T-helper 22 cell (primary cell): Measurements from ENCODE around the gene MED22.
"Not testable (repeated sequence)": the region's sequence is repeated elsewhere in the genome, so short reads cannot be mapped to it uniquely, and the experiment has no call there.

Experiments used
- DNase-seq: peaks from one replicate; pipeline ENCODE4 v3.0.0-alpha.2; 2020; ENCODE audit warnings: low read depth

MED22 gene

GRCh38 chr9:133347985-133348717 is at the start of gene MED22, which contains the start of gene RPL7A:
Gene MED22 (minus strand): TSS chr9:133348131. CDS start chr9:133346662, 1,469 bp downstream.
Gene RPL7A (plus strand): TSS chr9:133348218. CDS start chr9:133348244, 26 bp downstream.
- peak; percentile 84 for DNase-seq

GRCh38 chr9:133397370-133397769 is 49.4 kb upstream of the MED22 start:
- DNase-seq: no peak

GRCh38 chr9:133396952-133397351 is 49.0 kb upstream of the MED22 start:
- DNase-seq: no peak

DNA sequence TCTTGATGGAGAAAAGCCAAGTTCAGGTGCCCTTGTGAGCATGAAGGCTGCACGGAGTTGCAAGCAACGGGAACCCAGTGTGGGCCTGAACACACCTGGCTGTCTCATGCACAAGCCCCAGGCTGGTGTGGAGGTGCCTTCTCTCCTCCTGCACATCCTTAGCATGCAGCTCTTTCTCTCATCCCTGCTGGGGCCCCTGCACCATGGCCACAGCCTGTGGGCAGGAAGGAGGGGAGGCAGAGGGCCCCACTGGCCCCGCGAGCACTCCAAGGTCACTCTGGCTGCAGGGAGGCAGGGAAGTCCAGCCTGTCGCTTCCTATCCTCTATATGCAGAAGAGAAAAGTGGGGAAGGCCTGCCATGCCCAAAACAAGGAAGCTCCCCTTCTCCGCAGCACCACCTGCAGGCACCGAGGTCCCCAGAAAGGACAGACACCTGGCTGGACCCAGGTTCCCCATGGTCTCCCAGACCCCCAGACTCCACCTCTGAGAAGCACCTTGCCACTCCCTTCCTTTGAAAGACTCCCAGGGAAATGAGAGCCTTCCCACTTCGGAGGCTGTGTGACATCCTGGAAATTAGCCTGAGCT is 46.8 kb upstream of the MED22 start:
- no peak for DNase-seq

DNA sequence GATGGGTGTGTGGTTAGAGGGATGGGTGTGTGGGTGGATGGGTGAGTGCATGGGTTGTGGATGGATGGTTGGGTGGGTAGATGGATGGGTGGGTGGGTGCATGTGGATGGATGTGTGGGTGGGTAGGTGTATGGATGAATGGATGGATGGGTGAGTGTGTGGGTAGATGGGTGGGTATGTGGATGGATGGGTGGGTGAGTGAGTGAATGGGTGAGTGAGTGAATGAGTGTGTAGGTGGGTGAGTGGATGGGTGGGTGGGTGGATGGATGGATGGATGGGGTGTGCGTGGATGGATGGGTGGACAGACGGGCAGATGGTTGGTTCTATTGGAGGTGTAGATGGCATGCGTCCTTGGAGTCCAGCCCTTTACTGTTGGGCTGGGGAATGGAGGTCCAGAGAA is 45.5 kb upstream of the MED22 start:
- DNase-seq: no peak

- not testable (repeated sequence) for DNase-seq
Observed at GRCh38 chr9:133392308-133392707, 44.4 kb upstream of the MED22 start.

DNA sequence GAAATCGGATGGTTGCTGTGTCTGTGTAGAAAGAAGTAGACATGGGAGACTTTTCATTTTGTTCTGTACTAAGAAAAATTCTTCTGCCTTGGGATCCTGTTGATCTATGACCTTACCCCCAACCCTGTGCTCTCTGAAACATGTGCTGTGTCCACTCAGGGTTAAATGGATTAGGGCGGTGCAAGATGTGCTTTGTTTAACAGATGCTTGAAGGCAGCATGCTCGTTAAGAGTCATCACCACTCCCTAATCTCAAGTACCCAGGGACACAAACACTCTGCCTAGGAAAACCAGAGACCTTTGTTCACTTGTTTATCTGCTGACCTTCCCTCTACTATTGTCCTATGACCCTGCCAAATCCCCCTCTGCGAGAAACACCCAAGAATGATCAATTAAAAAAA is 43.5 kb upstream of the MED22 start:
- DNase-seq: not testable (repeated sequence)

DNA sequence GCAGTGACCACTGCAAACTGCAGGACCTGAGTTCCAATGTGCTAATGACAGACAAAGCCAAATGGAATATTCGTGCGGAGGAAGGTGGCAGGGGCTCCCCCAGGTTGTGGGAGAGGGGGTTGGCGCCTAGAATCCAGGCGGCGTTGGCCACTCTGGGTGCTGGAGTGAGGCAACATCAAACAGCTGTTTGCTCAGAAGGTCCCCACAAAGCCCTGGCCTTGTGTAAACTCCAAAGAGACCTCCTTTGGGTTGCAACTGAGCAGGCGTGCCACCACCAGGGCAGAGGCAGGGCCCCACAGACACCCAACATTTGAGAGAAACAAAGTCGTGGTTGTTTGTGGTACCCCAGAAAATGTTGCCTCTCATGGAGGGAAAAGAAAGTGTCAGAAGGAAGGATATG is 42.8 kb upstream of the MED22 start:
- DNase-seq: no peak

DNA sequence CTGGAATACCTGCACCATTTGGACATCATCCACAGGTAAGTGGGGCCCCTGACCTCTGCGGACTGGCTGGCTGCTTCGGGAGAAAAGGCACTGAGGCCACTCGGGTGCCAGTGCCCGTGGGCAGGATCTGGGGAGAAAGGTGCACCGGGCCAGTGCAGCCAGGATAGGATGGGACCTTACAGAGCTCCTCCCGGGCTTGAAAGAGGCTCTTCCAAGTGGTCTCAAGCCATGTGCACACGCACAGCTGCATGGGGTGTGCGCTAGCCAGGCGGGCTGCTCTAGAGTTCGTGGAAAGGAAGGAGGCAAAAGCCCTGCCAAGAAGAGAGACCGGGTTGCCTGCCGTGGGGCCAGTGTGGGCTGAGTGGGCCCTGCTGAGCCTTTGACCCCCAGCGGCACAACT is 41.6 kb upstream of the MED22 start:
- DNase-seq: no peak

DNA sequence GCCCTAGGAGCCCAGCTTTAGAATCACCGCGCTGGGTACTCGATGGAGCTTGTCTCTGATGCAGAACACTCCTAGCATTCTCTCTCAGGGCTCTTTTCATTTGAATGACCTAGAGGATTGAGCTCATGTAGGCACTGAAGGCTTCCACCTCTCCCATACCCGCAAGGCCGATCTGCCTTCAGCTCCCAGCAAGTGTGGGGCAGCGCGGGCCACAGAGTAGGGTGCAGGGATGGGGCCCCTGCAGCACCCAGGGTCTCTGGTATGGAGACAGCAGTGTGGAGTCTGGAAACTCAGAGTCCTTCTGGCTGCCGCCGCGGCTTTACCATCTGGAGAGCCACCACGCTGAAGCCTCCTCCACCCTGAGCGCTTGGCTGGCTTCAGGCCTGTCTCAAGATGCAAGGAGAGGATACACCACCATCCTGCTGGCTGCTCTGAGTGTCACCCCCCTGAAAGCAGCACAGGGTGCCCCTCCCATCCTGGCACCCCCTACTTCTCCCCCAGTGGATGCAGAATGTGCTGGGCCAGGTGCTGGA is 41.2 kb upstream of the MED22 start:
- DNase-seq: no peak

DNA sequence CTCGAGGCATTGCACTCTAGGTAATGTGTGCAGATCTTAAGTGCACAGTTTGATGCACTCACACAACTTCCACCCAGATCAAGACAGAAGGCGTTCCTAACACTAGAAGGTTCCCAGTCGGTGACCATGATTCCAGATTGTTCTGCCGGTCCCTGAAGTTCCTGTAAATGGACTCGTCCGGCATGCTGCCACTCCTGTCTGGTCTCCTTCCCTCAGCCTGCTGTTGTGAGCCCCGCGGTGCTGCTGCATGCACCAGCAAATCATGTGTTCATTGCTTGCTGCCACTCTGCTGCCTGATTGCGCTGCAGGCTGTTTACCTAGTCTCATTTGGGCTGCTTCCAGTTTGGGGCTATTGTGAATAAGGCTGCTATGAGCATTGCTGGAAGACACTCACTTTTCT is 39.7 kb upstream of the MED22 start:
- DNase-seq: no peak

DNA sequence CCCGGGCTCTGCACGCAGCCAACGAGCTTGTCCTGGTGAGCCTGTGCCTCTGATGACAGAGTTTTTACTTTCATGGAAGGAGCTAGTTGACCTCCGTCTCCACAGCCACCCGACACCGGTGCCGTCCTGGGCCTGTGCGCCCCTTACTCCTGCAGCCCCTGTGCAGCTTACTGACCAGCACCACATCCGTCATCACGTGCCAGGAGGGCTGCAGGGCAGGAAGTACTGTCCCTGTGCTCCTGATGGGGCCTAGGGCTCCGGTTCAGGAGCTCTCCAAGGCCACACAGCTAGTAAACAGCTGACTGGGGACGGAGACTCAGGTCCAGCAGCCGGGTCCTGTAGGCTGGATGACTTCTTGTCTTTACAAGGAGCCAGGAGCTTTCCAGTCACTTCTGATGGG is 38.4 kb upstream of the MED22 start:
- no peak for DNase-seq

GRCh38 chr9:133385452-133385851 is 37.5 kb upstream of the MED22 start:
- DNase-seq: no peak

DNA sequence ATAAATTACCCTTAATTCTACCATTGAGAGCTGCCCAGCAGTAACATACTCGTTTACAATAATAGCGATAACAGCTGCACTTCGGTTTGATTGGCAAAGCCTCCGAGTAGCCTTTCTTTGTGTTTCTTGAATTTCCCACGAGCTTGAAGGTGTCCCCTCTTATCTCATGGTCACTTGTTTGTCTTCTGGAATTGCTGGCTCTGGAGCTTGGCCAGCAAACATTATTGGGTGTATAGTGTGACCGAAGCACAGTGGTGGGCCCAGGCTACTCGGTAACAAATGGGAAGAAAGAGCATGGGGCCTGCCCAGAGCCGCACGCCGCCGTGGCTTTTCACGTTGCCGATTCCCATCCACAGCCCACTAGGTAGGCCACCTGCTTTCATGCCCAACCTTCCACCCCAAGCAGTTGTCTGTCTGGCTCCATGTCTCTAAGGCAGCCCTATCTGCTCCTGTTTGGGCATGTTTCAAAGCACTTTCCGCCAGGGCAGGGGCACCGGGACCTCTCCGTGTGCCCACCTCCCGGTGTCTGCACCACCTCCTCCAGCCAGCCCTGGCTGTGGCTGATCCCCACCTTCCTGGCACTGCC is 36.9 kb upstream of the MED22 start:
- no peak for DNase-seq

- no peak for DNase-seq
Observed at GRCh38 chr9:133383438-133383837, 35.5 kb upstream of the MED22 start.

DNA sequence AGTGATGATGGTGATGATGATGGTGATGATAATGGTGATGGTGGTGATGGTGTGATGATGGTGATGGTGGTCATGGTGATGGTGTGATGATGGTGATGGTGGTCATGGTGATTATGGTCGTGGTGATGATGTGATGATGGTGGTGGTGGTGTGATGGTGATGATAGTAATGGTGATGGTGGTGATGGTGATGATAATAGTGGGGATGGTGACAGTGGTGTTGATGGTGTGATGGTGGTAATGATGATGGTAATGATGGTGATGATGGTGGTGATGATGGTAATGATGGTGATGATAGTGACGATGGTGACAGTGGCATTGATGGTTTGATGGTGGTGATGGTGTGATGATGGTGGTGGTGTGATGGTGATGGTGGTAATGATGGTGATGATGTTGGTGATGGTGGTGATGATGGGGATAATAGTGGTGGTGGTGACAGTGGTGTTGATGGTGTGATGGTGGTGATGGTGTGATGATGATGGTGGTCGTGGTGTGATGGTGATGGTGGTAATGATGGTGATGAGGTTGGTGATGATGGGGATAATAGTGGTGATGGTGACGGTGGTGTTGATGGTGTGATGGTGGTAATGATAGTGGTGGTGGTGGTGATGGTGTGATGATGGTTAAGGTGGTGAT is 34.7 kb upstream of the MED22 start:
- DNase-seq: no peak

DNA sequence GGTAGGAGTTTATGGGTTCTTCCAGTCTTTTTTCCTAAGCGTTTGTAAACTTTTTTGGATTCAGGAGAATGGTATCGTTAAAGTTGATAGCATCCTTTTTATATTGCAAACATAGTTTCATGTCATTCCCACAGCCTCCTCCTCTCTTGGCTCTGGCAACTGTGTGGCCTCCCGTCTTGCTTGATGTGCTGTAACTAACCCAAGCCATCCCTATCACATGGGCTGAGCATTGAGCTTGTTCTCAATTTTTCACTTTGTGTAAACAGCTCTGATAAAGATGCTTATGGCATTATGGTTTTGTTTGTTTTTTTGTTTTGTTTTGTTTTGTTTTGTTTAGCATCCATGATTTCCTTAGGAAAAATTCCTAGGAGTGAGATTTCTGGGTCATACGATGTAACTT is 32.8 kb upstream of the MED22 start:
- no peak for DNase-seq

DNA sequence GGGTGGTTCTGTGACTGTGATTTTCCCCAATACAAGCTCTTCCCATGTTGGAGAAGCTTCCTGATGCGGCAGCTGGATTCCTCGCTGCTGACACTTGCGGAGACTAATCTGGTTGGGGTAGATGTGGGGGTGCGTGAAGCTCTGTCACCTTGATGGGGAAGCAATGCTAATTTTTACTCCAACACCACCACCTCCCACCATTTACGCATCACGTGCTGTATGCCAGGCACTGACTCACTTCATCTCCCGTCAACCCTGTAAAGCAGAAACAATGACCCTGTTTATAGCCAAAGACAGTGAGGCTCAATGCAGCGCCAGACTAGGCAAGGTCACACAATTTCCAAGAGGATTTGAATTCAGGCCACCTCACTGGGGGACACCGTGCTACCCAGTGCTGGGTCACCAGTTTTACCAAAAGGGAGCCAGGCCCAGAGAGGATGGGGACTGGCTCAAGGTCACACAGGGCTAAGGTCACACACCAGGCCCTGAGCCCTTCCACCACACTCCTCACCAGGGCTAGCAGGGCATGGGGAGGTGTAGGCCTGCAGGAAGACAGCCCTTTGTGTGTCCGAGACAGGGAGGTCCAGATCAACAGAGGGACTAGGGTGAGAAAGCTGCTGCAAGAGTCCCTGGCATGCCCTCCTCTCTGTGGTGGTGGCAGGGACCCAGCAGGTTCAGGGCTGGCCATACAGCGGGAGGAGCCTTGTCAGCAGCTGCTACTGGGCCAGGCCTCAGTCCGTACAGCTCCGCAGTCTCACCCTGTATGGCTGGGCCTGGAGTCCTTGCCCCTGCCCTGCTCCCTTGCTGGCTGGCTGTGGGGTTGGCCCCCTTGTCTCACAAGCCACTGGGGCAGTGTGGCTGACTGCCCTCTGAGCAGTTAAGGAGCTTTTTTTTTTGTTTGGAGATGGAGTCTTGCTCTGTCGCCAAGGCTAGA is 31.5 kb upstream of the MED22 start:
- no peak for DNase-seq

DNA sequence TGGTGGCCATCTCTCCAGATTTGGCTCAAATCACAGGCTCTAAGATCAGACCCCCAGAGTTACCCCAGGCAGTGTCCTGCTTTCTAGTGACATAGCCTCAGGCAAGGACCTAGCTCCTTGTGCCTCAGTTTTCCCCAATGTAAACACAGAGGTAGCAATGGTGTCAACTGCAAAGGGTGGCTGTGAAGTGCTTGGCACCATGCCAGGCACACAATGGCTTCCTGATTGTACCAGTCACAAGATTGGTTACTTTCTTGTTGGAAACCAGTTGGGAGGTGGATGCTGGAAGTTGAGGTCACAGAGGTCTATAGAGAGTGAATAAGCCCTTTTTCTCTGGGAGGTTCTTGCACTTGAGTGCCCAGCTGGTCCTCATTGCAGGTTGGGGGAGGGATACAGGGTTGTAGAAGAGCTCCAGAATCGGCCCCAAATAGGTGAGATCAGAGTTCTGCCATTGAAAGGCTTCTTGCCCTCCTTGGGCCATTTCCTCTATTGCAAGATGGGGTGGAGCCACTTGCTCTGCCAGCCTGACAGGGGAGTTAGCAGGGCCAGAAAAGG is 30.6 kb upstream of the MED22 start:
- no peak for DNase-seq

DNA sequence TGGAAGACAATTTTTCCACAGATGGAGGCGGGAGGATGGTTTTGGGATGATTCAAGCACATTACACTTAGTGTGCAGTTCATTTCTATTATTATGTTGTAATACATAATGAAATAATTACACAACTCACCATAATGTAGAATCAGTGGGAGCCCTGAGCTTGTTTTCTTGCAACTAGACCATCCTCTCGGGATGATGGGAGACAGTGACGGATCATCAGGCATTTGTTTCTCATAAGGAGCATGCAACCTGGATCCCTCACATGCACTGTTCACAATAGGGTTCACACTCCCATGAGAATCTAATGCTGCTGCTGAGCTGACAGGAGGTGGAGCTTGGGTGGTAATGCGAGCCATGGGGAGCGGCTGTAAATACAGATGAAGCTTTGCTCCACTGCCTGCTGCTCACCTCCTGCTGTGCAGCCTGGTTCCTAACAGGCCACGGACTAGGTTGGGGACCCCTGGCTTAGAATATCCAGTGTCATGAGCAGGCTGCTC is 29.8 kb upstream of the MED22 start:
- DNase-seq: no peak

DNA sequence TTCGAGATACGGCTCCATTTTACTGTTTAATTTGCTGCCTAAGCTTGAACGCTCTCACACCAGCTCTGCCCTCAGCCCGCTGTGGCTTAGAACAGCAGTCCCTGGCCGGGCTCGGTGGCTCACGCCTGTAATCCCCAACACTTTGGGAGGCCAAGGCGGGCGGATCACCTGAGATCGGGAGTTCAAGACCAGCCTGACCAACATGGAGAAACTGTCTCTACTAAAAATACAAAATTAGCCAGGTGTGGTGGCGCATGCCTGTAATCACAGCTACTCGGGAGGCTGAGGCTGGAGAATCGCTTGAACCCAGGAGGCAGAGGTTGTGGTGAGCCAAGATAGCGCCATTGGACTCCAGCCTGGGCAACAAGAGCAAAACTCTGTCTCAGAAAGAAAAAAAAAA is 29.3 kb upstream of the MED22 start:
- not testable (repeated sequence) for DNase-seq
